ENCODE data around the gene PTPRN2. TPM values are rescaled to one million over a fixed set of nuclear protein-coding genes. Genes with fewer than 3 reads are reported as not detected.

The PTPRN2 gene
- total and polyA plus RNA-seq, 2 of the 8 experiments (the other 6 are each of a cell fraction or from before 2014, with no cell fraction given): 2.6 to 4.5 TPM

- no peak for TF ChIP-seq EP300 (IDR thresholded peaks at IDR 0.05; ENCODE audit: borderline replicate concordance in 1 of 2, low read depth in 2 of 2, low read length in 2 of 2)
- no peak for TF ChIP-seq EGR1 (IDR thresholded peaks at IDR 0.05; ENCODE audit: borderline replicate concordance, low read depth, low read length)
- TF ChIP-seq HDAC6 (IDR thresholded peaks at IDR 0.05; ENCODE audit: low read depth, low read length): no peak
- TF ChIP-seq BRCA1 (IDR thresholded peaks at IDR 0.05; ENCODE audit: low read depth, low read length): no peak
- TF ChIP-seq BACH1 (IDR thresholded peaks at IDR 0.05; ENCODE audit: low read length): no peak
These were observed 719.8 kb downstream of the PTPRN2 start (continued) for GRCh38 chr7:157867685-157868305.

Data from H1 (cell line).